Pancreas (tissue), 10 donors: Measurements from ENCODE around the gene GTF3C4. TPM values are rescaled to one million over a fixed set of nuclear protein-coding genes. Genes with fewer than 3 reads are reported as not detected.

Experiments used
- ATAC-seq, 4 donors: fragments of 200-7000 bp; cut with Tn5 transposase; one replicate each; pipeline versions ENCODE4 v1.8.0 to v1.9.1; 2020; ENCODE audit warnings: mild to moderate bottlenecking in 4 of 4, moderate library complexity in 4 of 4
- DNase-seq, 6 donors: peaks; one replicate each; pipeline ENCODE4 v3.0.0-alpha.2; 2020
- FAIRE-seq: peaks from 2 replicates; lab custom pipeline; 2012; peaks lifted over from hg19 to GRCh38; lab: Jason Lieb, UNC
- H3K27ac ChIP-seq, 4 donors: fragments of 200-600 bp; sonication (generic); 1 replicate in 3 of 4; 2 replicates in 1 of 4; pipeline versions ENCODE4 v1.5.0 to v1.8.0; 2020
- H3K27me3 ChIP-seq, 4 donors: fragments of 200-600 bp; one replicate each; pipeline ENCODE4 v1.8.0; 2021
- H3K36me3 ChIP-seq, 3 donors: fragments of 200-600 bp; sonication (generic) in 1 of 3; one replicate each; pipeline versions ENCODE4 v1.5.0 to v1.8.0; 2020 to 2021
- H3K4me1 ChIP-seq, 3 donors: fragments of 200-600 bp; one replicate each; pipeline ENCODE4 v1.8.0; 2021
- H3K4me3 ChIP-seq, 4 donors: fragments of 200-600 bp; sonication (generic) in 2 of 4; one replicate each; pipeline versions ENCODE4 v1.5.0 to v1.8.0; 2020 to 2021
- H3K9me3 ChIP-seq, 4 donors: fragments of 200-600 bp; one replicate each; pipeline ENCODE4 v1.8.0; 2021
- CTCF ChIP-seq, 4 donors: fragments of 200-600 bp; sonication (generic) in 3 of 4; IDR thresholded peaks; one replicate each; pipeline versions ENCODE4 v1.5.0 to v1.8.0; 2021; ENCODE audit warnings: antibody characterized with exemption in 4 of 4
- WGBS, 2 donors: extraction: QIAGEN DNeasy Blood & Tissue Kit; methylation state at CpG; one replicate each; pipeline ENCODE4 v1.1.7; 2013; 5-methylcytosine and 5-hydroxymethylcytosine counted together
- intact Hi-C, 3 donors: fragments of 100-400 bp; cut with DNase I; formaldehyde crosslinking; loops; one replicate each; pipeline versions ENCODE4 v1.11.1 to v1.14.2; 2022
- polyA plus RNA-seq, 2 donors: library from polyadenylated mRNA; stranded (reverse); fragments of 200-250 nt; gene quantifications; one replicate each; pipeline ENCODE4 v1.2.3, GENCODE V29; 2013
- total RNA-seq, 6 donors: library from RNA; stranded (reverse); fragmentation: NEBNext Ultra II Directional in 4 of 6; extraction: Animal tissue kit (Norgen Biotek cat#: 25700) in 4 of 6; gene quantifications; one replicate each; pipeline versions ENCODE4 v1.2.1 to v1.2.4, GENCODE V29; 2021 to 2023
- donor health status: healthy with polysubstance abuse.
- donor health status: DM: no; HTN: no; CAD: no; lungs with moderate emphysema.
- donor health status: DM: no; HTN: no; CAD: no.
- donor health status: control.
- donor health status: control.
- donor health status: Bipolar disorder and iron deficiency.
- donor health status: DM: yes; HTN: yes; CAD: no.
- donor health status: DM: no; HTN: no; CAD: no.
- donor health status: DM: no; HTN: no; CAD: no.
- donor health status: DM: yes; HTN: yes; CAD: no.

The GTF3C4 gene
- total and polyA plus RNA-seq, 8 donors = 1.6 to 8.0 (median 5.6) TPM

GRCh38 chr9:132729235-132729890, 59.1 kb downstream of the GTF3C4 start:
- DNase-seq (no peak), ATAC-seq (peak in 1 of 4 donors; percentile 50), FAIRE-seq (no peak)
- no peaks in the 10 kb centered on the region for H3K9me3 ChIP-seq
- no peaks in the 10 kb centered on the region for H3K36me3 ChIP-seq
- H3K27ac ChIP-seq = no peak overlapping the region
- 53 to 60% methylated on average over 5 of the region's 5 CpGs for WGBS, 2 donors
- H3K27me3 ChIP-seq = no peaks in the 10 kb centered on the region
- intact Hi-C loops = no loop called here
- no peak for TF ChIP-seq CTCF (IDR thresholded peaks at IDR 0.05)
- H3K4me3 ChIP-seq = no peak overlapping the region
- no peaks in the 10 kb centered on the region for H3K4me1 ChIP-seq

- DNase-seq (no peak), FAIRE-seq (no peak), ATAC-seq (no peak)
- Histone ChIP-seq H3K27ac (no peak overlapping the region), H3K9me3 (no peaks in the 10 kb centered on the region), H3K27me3 (no peaks in the 10 kb centered on the region), H3K4me3 (no peak overlapping the region), H3K36me3 (no peaks in the 10 kb centered on the region), H3K4me1 (no peaks in the 10 kb centered on the region)
- TF ChIP-seq CTCF (IDR thresholded peaks at IDR 0.05) = no peak
- intact Hi-C loops = no loop called here
- 87 to 90% methylated on average over 16 of the region's 16 CpGs for WGBS, 2 donors
Observed at GRCh38 chr9:132730054-132731033, 60.1 kb downstream of the GTF3C4 start.

- no peaks in the 10 kb centered on the region for H3K4me1 ChIP-seq
- no peaks in the 10 kb centered on the region for H3K9me3 ChIP-seq
- ATAC-seq (no peak), DNase-seq (no peak), FAIRE-seq (no peak)
- TF ChIP-seq CTCF (IDR thresholded peaks at IDR 0.05) = no peak
- 52 to 61% methylated on average over 3 of the region's 3 CpGs for WGBS, 2 donors
- intact Hi-C loops = no loop called here
- no peak overlapping the region for H3K27ac ChIP-seq
- no peak overlapping the region for H3K4me3 ChIP-seq
- no peaks in the 10 kb centered on the region for H3K36me3 ChIP-seq
- no peaks in the 10 kb centered on the region for H3K27me3 ChIP-seq
Observed at GRCh38 chr9:132731230-132731629, 61.0 kb downstream of the GTF3C4 start.

GRCh38 chr9:132732326-132733259, 62.3 kb downstream of the GTF3C4 start:
- Histone ChIP-seq H3K9me3 (no peaks in the 10 kb centered on the region), H3K27me3 (no peaks in the 10 kb centered on the region), H3K27ac (no peak overlapping the region), H3K4me3 (no peak overlapping the region), H3K4me1 (no peaks in the 10 kb centered on the region), H3K36me3 (no peaks in the 10 kb centered on the region)
- 59 to 67% methylated on average over 17 of the region's 17 CpGs for WGBS, 2 donors
- DNase-seq (no peak), ATAC-seq (no peak), FAIRE-seq (no peak)
- intact Hi-C loops = no loop called here
- TF ChIP-seq CTCF (IDR thresholded peaks at IDR 0.05) = no peak
